HEK293 (cell line): Measurements from ENCODE around the gene GGNBP2.

Experiments used
- CTCF ChIP-seq: fragments of 450-650 bp; formaldehyde crosslinking; IDR thresholded peaks from 2 replicates; pipeline ENCODE4 v1.5.1; 2016; ENCODE audit warnings: missing biosample characterization, missing genetic modification characterization
- GLIS1 ChIP-seq: fragments of 450-650 bp; formaldehyde crosslinking; IDR thresholded peaks from 2 replicates; pipeline ENCODE4 v1.5.1; 2016; ENCODE audit warnings: missing biosample characterization, missing genetic modification characterization
- HOXA7 ChIP-seq: sonication (generic); formaldehyde crosslinking; IDR thresholded peaks from 2 replicates; pipeline ENCODE4 v1.8.1; 2022; ENCODE audit warnings: missing genetic modification reagents, borderline replicate concordance
- ZBTB8A ChIP-seq: fragments of 450-650 bp; formaldehyde crosslinking; IDR thresholded peaks from 2 replicates; pipeline ENCODE4 v1.5.1; 2016; ENCODE audit warnings: missing biosample characterization, missing genetic modification characterization
- ZNF639 ChIP-seq: fragments of 450-650 bp; formaldehyde crosslinking; IDR thresholded peaks from 2 replicates; pipeline ENCODE4 v1.5.1; 2016; ENCODE audit warnings: missing biosample characterization, missing genetic modification characterization
- ZNF677 ChIP-seq: fragments of 450-650 bp; IDR thresholded peaks from 2 replicates; pipeline ENCODE4 v1.5.0; 2018; ENCODE audit warnings: missing biosample characterization, mild to moderate bottlenecking, missing genetic modification characterization, moderate library complexity

DNA sequence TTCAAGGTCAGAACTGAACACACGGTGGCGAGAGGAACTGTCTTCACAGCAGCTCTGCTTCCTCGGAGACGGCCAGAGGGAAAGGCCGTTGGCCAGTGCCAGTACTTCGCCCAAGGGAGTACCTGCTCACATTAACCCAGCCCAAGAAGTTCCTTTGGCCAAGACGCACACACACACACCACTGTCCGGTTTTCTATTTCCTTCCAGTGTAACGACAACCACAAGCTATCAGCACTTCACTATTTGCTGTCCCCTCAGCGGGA lies 744 bp upstream of the GGNBP2 start:
- TF ChIP-seq ZNF677 (tag by site-specific recombination) (no peak), GLIS1 (tag by site-specific recombination) (no peak), HOXA7 (CRISPR knock-in tag) (no peak), CTCF (tag by site-specific recombination) (no peak), ZNF639 (tag by site-specific recombination) (no peak), ZBTB8A (tag by site-specific recombination) (no peak)
